Keratinocyte (primary cell): Measurements from ENCODE around the gene PAX5. TPM values are rescaled to one million over a fixed set of nuclear protein-coding genes. Genes with fewer than 3 reads are reported as not detected.

ENCODE experiments used
- DNase-seq: peaks from one replicate; pipeline ENCODE4 v3.0.0-alpha.2; 2011; ENCODE audit warnings: low read depth, missing footprints, low spot score
- FAIRE-seq: peaks from 2 replicates; lab custom pipeline; 2011; peaks lifted over from hg19 to GRCh38; lab: Jason Lieb, UNC
- H2AFZ ChIP-seq: 2 replicates; pipeline ENCODE4 v1.6.0; 2012; ENCODE audit warnings: low read length, control low read depth, inconsistent platforms; ENCODE audit not compliant: control insufficient read depth
- H3K27ac ChIP-seq: 2 replicates; pipeline ENCODE4 v1.5.1; 2011; ENCODE audit warnings: low read length; ENCODE audit not compliant: control insufficient read depth, insufficient read depth
- H3K27me3 ChIP-seq: 3 replicates; pipeline ENCODE4 v1.6.0; 2011; ENCODE audit warnings: low read length; ENCODE audit not compliant: control insufficient read depth, insufficient read depth; ENCODE audit errors: extremely low read depth
- H3K36me3 ChIP-seq, 2 experiments: 2 replicates in 1 of 2; 3 replicates in 1 of 2; pipeline ENCODE4 v1.5.1; 2011; ENCODE audit warnings: low read length in 2 of 2, mild to moderate bottlenecking in 1 of 2; ENCODE audit not compliant: control insufficient read depth in 2 of 2, insufficient read depth in 2 of 2; ENCODE audit errors: extremely low read depth in 1 of 2
- H3K4me1 ChIP-seq: 3 replicates; pipeline ENCODE4 v1.5.1; 2011; ENCODE audit warnings: low read length; ENCODE audit not compliant: control insufficient read depth, insufficient read depth; ENCODE audit errors: extremely low read depth
- H3K4me2 ChIP-seq: 3 replicates; pipeline ENCODE4 v1.6.0; 2011; ENCODE audit warnings: low read depth, low read length; ENCODE audit not compliant: control insufficient read depth, insufficient read depth; ENCODE audit errors: extremely low read depth
- H3K4me3 ChIP-seq, 3 experiments: fragments of 200-600 bp in 1 of 3; sonication (generic) in 1 of 3; 2 replicates in 2 of 3; 3 replicates in 1 of 3; pipeline ENCODE4 v1.5.1; 2011 to 2016; ENCODE audit warnings: low read length in 3 of 3, mild to moderate bottlenecking in 3 of 3, control low read depth in 2 of 3, inconsistent platforms in 1 of 3, low read depth in 1 of 3, mixed read lengths in 1 of 3, mixed run types in 1 of 3, moderate library complexity in 1 of 3; ENCODE audit not compliant: control insufficient read depth in 2 of 3, insufficient read depth in 2 of 3; ENCODE audit errors: extremely low read depth in 1 of 3
- H3K79me2 ChIP-seq: 2 replicates; pipeline ENCODE4 v1.6.0; 2012; ENCODE audit warnings: low read length; ENCODE audit not compliant: control insufficient read depth, insufficient read depth
- H3K9ac ChIP-seq: 3 replicates; pipeline ENCODE4 v1.6.0; 2011; ENCODE audit warnings: low read length; ENCODE audit not compliant: control insufficient read depth, insufficient read depth; ENCODE audit errors: extremely low read depth
- H3K9me1 ChIP-seq: 3 replicates; pipeline ENCODE4 v1.6.0; 2011; ENCODE audit warnings: low read length; ENCODE audit not compliant: control insufficient read depth, insufficient read depth; ENCODE audit errors: extremely low read depth
- H3K9me3 ChIP-seq: 2 replicates; pipeline ENCODE4 v1.5.1; 2012; ENCODE audit warnings: low read depth, low read length; ENCODE audit not compliant: control insufficient read depth
- H4K20me1 ChIP-seq: 3 replicates; pipeline ENCODE4 v1.6.0; 2011; ENCODE audit warnings: low read length; ENCODE audit not compliant: control insufficient read depth, insufficient read depth; ENCODE audit errors: extremely low read depth
- EZH2 ChIP-seq: IDR thresholded peaks from one replicate; pipeline ENCODE4 v1.6.1; 2012; ENCODE audit warnings: inconsistent platforms, mild to moderate bottlenecking, low read length, moderate library complexity
- dilution Hi-C: fragments of 300-500 bp; cut with MboI; formaldehyde crosslinking; loops from one replicate; pipeline ENCODE4 v1.7.0; 2020; ENCODE audit warnings: low sequenced_read_pairs; ENCODE audit not compliant: extremely low pct_ligation_motif_present
- polyA plus RNA-seq, 5 experiments: library from polyadenylated mRNA; depleted of rRNA in 3 of 5; stranded (reverse) in 3 of 5; stranded (forward) in 1 of 5; unstranded in 1 of 5; fragments of >200 nt; gene quantifications; 1 replicate in 1 of 5; 2 replicates in 3 of 5; 3 replicates in 1 of 5; pipeline versions ENCODE4 v1.2.1 to v1.2.3, GENCODE V29; 2011 to 2012; ENCODE audit warnings: missing spikeins in 2 of 5, low read depth in 1 of 5, low replicate concordance in 1 of 5
- TF ChIP-seq, protein P1 (sequence below), 3 experiments: IDR thresholded peaks in 1 of 3; conservative IDR thresholded peaks in 1 of 3; optimal IDR thresholded peaks in 1 of 3; 2 replicates in 2 of 3; 3 replicates in 1 of 3; pipeline versions ENCODE3 to v1.5.1; 2011; ENCODE audit warnings: low read length in 3 of 3, mild to moderate bottlenecking in 3 of 3, moderate library complexity in 2 of 3, control low read depth in 1 of 3, inconsistent platforms in 1 of 3; ENCODE audit not compliant: insufficient read depth in 2 of 3; ENCODE audit errors: extremely low read depth in 1 of 3

PAX5 gene
- polyA plus RNA-seq, 1 donor (not counting 4 experiments of a cell fraction or from before 2014, with no cell fraction given) = not detected

DNA sequence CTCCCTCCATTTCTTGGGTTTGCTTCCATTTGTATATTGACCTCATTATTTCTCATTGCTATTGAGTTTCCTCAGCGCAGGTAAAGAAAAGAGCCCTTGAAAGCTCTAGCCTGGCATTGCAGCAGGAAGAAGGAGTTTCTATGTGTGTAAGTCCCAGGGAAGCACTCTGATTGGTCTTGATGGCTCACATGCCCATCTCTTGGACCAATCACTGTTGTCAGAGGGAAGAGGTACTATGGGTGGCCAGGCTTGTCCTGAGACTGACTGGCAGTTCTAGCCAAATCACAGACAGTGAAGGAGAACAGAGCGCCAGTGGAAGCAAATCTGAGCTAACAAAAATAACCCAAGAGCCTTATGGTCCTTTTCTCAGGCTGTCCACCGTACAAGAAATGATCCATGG lies 219.0 kb downstream of the PAX5 start:
- Histone ChIP-seq H3K9ac (no peak overlapping the region), H3K4me1 (no peaks in the 10 kb centered on the region), H2AFZ (no peak overlapping the region), H3K27me3 (peaks cover 28% of the 10 kb centered on the region), H3K9me1 (no peaks in the 10 kb centered on the region), H3K27ac (no peak overlapping the region), H3K4me2 (no peak overlapping the region), H4K20me1 (no peaks in the 10 kb centered on the region), H3K36me3 (no peaks in the 10 kb centered on the region), H3K79me2 (no peaks in the 10 kb centered on the region), H3K4me3 (no peak overlapping the region), H3K9me3 (no peaks in the 10 kb centered on the region)
- FAIRE-seq = no peak
- dilution Hi-C loops = no loop called here
- TF ChIP-seq, protein P1, sequence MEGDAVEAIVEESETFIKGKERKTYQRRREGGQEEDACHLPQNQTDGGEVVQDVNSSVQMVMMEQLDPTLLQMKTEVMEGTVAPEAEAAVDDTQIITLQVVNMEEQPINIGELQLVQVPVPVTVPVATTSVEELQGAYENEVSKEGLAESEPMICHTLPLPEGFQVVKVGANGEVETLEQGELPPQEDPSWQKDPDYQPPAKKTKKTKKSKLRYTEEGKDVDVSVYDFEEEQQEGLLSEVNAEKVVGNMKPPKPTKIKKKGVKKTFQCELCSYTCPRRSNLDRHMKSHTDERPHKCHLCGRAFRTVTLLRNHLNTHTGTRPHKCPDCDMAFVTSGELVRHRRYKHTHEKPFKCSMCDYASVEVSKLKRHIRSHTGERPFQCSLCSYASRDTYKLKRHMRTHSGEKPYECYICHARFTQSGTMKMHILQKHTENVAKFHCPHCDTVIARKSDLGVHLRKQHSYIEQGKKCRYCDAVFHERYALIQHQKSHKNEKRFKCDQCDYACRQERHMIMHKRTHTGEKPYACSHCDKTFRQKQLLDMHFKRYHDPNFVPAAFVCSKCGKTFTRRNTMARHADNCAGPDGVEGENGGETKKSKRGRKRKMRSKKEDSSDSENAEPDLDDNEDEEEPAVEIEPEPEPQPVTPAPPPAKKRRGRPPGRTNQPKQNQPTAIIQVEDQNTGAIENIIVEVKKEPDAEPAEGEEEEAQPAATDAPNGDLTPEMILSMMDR (optimal IDR thresholded peaks at IDR 0.05 in 1 of 3, IDR thresholded peaks at IDR 0.05 in 1 of 3, conservative IDR thresholded peaks at IDR 0.05 in 1 of 3; ENCODE audit: extremely low read depth in 1 of 3, insufficient read depth in 2 of 3, low read length in 3 of 3) = no peak
- TF ChIP-seq EZH2 = no peak
- no peak for DNase-seq

DNA sequence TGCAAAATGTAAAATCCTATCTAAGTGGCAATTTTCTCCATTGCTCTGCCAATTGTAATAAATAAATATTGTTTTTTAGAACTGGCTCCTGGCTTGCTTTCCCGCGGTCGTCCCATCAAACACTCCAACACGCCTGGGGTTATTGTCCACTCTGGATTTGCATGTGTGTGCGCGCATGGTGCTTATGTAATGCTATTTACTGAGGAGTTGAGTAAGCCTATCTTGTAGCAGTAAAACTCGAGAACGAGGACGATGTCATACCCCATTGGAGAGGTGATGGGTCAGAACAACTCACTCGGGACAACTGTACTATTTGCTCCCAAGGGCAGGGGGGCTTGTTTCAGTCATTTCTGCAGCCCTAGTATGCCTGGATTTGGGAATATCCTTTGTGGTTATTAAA lies 220.9 kb downstream of the PAX5 start:
- Histone ChIP-seq H3K4me2 (no peak overlapping the region), H4K20me1 (no peaks in the 10 kb centered on the region), H3K4me3 (no peak overlapping the region), H3K9ac (no peak overlapping the region), H3K27ac (no peak overlapping the region), H3K9me1 (no peaks in the 10 kb centered on the region), H3K36me3 (no peaks in the 10 kb centered on the region), H3K27me3 (peaks cover 11% of the 10 kb centered on the region), H3K9me3 (no peaks in the 10 kb centered on the region), H2AFZ (no peak overlapping the region), H3K4me1 (no peaks in the 10 kb centered on the region), H3K79me2 (no peaks in the 10 kb centered on the region)
- dilution Hi-C loops = no loop called here
- no peak for TF ChIP-seq EZH2
- FAIRE-seq = no peak
- no peak for DNase-seq

DNA sequence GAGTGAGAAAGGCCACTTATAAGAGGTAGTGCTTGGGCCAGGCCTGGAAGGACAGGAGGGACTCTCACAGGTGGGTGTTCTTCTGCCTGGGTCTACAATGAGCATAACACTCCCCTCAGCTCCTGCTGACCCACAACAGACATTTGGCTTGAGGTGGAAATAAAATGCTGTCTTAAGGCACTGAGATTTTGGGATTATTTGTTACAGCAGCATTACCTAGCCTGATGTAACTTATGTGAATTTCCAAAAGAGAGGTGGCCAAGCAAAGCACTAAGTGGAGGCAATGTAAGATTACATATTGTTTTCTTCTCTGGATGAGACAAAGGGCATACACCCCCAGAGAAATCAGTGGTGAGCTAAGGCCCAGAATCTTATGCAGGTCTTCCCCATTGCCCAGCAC lies 221.5 kb downstream of the PAX5 start:
- H3K9me1 ChIP-seq = no peaks in the 10 kb centered on the region
- H2AFZ ChIP-seq = no peak overlapping the region
- H3K36me3 ChIP-seq = no peaks in the 10 kb centered on the region
- no peak overlapping the region for H3K9ac ChIP-seq
- no peaks in the 10 kb centered on the region for H4K20me1 ChIP-seq
- dilution Hi-C loops = no loop called here
- no peak overlapping the region for H3K4me2 ChIP-seq
- no peak overlapping the region for H3K27ac ChIP-seq
- DNase-seq (no peak), FAIRE-seq (no peak)
- H3K27me3 ChIP-seq = peaks cover 8% of the 10 kb centered on the region
- no peak overlapping the region for H3K4me3 ChIP-seq
- H3K4me1 ChIP-seq = no peaks in the 10 kb centered on the region
- H3K79me2 ChIP-seq = no peaks in the 10 kb centered on the region
- no peaks in the 10 kb centered on the region for H3K9me3 ChIP-seq
- TF ChIP-seq, protein P1 (optimal IDR thresholded peaks at IDR 0.05 in 1 of 3, IDR thresholded peaks at IDR 0.05 in 1 of 3, conservative IDR thresholded peaks at IDR 0.05 in 1 of 3; ENCODE audit: extremely low read depth in 1 of 3, insufficient read depth in 2 of 3, low read length in 3 of 3) = no peak
- TF ChIP-seq EZH2 = no peak
